Measurements from ENCODE around the gene CREB3. TPM values are rescaled to one million over a fixed set of nuclear protein-coding genes. Genes with fewer than 3 reads are reported as not detected.

Gene CREB3
- total and polyA plus RNA-seq, 2 experiments from 2014 or later = 20.3 to 32.4 TPM

DNA sequence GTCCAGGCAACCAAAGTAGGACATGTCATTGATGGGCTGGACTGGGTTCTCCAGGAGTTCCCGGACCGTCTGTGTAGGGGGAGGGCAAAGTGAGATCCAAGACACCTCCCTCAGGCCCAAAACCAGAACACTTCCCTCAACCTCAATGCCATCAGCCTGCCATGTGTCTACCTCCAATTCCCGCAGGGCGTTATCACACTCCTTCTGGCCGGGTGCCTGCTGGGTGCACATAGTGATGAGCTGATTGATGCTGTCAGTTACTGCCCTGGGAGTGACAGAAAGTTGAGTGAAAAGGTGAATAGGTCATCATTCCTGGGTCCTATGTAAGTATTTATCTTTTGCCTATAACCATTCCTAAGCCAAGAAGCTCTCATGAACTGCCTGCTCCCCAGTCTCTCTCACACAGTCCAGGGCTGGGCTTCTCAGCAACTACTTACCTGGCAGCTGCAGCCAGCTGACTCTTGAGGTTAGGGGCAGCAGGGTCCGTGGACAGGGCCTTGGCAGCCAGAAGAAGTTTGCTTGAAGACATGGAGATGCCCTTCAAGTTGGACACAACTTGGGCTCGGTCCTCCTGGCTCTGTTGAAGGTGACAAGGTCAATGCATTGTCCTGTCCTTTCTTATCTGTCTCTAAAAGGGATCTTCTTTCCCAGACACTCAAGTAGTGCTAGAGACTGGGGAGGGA, 21.5 kb upstream of the CREB3 start:
- ATAC-seq = no peak
- peaks cover 6% of the 10 kb centered on the region for H3K27me3 Mint-ChIP-seq (ENCODE audit: insufficient read depth, low read depth, poor library complexity)

More for the DNA sequence above, 21.5 kb upstream of the CREB3 start:
- Histone ChIP-seq H3K79me2 (replicated peaks; ENCODE audit: insufficient read depth) (no peaks in the 10 kb centered on the region), H3K27ac (ENCODE audit: low read depth) (no peak overlapping the region), H3K4me3 (no peak overlapping the region), H3K4me1 (ENCODE audit: insufficient read depth) (no peaks in the 10 kb centered on the region), H3K27me3 (ENCODE audit: insufficient read depth) (no peaks in the 10 kb centered on the region), H3F3A (replicated peaks; ENCODE audit: low read depth) (0 out of 2 replicates have a peak, but pooled peaks cover 3% of the 10 kb centered on the region), H2AFZ (no peak overlapping the region), H3K4me2 (no peak overlapping the region), H3K9me2 (ENCODE audit: insufficient read depth) (no peaks in the 10 kb centered on the region), H3K36me3 (ENCODE audit: insufficient read depth) (peaks cover 47% of the 10 kb centered on the region), H4K20me1 (replicated peaks; ENCODE audit: insufficient read depth) (peaks cover 6% of the 10 kb centered on the region)
- Mint-ChIP-seq H3K36me3 (ENCODE audit: low read depth) (peaks cover 82% of the 10 kb centered on the region), H3K27ac (no peak overlapping the region), H3K9me3 (no peaks in the 10 kb centered on the region), H3K4me3 (no peak overlapping the region), H3K4me1 (peaks cover 4% of the 10 kb centered on the region; the same call in 2 of the 3 replicates)
- DNase-seq (ENCODE audit: low spot score) = no peak
- TF ChIP-seq STAT1 (IDR thresholded peaks at IDR 0.05; ENCODE audit: unreplicated experiment) (no peak), ZNF331 (CRISPR knock-in tag; IDR thresholded peaks at IDR 0.05; ENCODE audit: low read depth) (no peak), EZH2 (IDR thresholded peaks at IDR 0.05; ENCODE audit: low read depth, unreplicated experiment) (no peak), NANOG (IDR thresholded peaks at IDR 0.05; ENCODE audit: borderline replicate concordance) (no peak), POLR2AphosphoS5 (IDR thresholded peaks at IDR 0.05; ENCODE audit: low read depth) (no peak), JUNB (IDR thresholded peaks at IDR 0.05; ENCODE audit: unreplicated experiment) (no peak), EZH2phosphoT487 (IDR thresholded peaks at IDR 0.05; ENCODE audit: unreplicated experiment) (no peak), ZNF114 (CRISPR knock-in tag; IDR thresholded peaks at IDR 0.05) (no peak), CREB1 (CRISPR knock-in tag; IDR thresholded peaks at IDR 0.05; ENCODE audit: low read depth) (no peak)
- TF ChIP-seq, protein P1, sequence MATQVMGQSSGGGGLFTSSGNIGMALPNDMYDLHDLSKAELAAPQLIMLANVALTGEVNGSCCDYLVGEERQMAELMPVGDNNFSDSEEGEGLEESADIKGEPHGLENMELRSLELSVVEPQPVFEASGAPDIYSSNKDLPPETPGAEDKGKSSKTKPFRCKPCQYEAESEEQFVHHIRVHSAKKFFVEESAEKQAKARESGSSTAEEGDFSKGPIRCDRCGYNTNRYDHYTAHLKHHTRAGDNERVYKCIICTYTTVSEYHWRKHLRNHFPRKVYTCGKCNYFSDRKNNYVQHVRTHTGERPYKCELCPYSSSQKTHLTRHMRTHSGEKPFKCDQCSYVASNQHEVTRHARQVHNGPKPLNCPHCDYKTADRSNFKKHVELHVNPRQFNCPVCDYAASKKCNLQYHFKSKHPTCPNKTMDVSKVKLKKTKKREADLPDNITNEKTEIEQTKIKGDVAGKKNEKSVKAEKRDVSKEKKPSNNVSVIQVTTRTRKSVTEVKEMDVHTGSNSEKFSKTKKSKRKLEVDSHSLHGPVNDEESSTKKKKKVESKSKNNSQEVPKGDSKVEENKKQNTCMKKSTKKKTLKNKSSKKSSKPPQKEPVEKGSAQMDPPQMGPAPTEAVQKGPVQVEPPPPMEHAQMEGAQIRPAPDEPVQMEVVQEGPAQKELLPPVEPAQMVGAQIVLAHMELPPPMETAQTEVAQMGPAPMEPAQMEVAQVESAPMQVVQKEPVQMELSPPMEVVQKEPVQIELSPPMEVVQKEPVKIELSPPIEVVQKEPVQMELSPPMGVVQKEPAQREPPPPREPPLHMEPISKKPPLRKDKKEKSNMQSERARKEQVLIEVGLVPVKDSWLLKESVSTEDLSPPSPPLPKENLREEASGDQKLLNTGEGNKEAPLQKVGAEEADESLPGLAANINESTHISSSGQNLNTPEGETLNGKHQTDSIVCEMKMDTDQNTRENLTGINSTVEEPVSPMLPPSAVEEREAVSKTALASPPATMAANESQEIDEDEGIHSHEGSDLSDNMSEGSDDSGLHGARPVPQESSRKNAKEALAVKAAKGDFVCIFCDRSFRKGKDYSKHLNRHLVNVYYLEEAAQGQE (IDR thresholded peaks at IDR 0.05; ENCODE audit: unreplicated experiment) = no peak
- TF ChIP-seq, protein P2, sequence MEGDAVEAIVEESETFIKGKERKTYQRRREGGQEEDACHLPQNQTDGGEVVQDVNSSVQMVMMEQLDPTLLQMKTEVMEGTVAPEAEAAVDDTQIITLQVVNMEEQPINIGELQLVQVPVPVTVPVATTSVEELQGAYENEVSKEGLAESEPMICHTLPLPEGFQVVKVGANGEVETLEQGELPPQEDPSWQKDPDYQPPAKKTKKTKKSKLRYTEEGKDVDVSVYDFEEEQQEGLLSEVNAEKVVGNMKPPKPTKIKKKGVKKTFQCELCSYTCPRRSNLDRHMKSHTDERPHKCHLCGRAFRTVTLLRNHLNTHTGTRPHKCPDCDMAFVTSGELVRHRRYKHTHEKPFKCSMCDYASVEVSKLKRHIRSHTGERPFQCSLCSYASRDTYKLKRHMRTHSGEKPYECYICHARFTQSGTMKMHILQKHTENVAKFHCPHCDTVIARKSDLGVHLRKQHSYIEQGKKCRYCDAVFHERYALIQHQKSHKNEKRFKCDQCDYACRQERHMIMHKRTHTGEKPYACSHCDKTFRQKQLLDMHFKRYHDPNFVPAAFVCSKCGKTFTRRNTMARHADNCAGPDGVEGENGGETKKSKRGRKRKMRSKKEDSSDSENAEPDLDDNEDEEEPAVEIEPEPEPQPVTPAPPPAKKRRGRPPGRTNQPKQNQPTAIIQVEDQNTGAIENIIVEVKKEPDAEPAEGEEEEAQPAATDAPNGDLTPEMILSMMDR (conservative IDR thresholded peaks at IDR 0.05; ENCODE audit: low read depth in 2 of 2) = no peak
- TF ChIP-seq, protein P3, sequence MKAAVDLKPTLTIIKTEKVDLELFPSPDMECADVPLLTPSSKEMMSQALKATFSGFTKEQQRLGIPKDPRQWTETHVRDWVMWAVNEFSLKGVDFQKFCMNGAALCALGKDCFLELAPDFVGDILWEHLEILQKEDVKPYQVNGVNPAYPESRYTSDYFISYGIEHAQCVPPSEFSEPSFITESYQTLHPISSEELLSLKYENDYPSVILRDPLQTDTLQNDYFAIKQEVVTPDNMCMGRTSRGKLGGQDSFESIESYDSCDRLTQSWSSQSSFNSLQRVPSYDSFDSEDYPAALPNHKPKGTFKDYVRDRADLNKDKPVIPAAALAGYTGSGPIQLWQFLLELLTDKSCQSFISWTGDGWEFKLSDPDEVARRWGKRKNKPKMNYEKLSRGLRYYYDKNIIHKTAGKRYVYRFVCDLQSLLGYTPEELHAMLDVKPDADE (IDR thresholded peaks at IDR 0.05) = no peak
- TF ChIP-seq, protein P4, sequence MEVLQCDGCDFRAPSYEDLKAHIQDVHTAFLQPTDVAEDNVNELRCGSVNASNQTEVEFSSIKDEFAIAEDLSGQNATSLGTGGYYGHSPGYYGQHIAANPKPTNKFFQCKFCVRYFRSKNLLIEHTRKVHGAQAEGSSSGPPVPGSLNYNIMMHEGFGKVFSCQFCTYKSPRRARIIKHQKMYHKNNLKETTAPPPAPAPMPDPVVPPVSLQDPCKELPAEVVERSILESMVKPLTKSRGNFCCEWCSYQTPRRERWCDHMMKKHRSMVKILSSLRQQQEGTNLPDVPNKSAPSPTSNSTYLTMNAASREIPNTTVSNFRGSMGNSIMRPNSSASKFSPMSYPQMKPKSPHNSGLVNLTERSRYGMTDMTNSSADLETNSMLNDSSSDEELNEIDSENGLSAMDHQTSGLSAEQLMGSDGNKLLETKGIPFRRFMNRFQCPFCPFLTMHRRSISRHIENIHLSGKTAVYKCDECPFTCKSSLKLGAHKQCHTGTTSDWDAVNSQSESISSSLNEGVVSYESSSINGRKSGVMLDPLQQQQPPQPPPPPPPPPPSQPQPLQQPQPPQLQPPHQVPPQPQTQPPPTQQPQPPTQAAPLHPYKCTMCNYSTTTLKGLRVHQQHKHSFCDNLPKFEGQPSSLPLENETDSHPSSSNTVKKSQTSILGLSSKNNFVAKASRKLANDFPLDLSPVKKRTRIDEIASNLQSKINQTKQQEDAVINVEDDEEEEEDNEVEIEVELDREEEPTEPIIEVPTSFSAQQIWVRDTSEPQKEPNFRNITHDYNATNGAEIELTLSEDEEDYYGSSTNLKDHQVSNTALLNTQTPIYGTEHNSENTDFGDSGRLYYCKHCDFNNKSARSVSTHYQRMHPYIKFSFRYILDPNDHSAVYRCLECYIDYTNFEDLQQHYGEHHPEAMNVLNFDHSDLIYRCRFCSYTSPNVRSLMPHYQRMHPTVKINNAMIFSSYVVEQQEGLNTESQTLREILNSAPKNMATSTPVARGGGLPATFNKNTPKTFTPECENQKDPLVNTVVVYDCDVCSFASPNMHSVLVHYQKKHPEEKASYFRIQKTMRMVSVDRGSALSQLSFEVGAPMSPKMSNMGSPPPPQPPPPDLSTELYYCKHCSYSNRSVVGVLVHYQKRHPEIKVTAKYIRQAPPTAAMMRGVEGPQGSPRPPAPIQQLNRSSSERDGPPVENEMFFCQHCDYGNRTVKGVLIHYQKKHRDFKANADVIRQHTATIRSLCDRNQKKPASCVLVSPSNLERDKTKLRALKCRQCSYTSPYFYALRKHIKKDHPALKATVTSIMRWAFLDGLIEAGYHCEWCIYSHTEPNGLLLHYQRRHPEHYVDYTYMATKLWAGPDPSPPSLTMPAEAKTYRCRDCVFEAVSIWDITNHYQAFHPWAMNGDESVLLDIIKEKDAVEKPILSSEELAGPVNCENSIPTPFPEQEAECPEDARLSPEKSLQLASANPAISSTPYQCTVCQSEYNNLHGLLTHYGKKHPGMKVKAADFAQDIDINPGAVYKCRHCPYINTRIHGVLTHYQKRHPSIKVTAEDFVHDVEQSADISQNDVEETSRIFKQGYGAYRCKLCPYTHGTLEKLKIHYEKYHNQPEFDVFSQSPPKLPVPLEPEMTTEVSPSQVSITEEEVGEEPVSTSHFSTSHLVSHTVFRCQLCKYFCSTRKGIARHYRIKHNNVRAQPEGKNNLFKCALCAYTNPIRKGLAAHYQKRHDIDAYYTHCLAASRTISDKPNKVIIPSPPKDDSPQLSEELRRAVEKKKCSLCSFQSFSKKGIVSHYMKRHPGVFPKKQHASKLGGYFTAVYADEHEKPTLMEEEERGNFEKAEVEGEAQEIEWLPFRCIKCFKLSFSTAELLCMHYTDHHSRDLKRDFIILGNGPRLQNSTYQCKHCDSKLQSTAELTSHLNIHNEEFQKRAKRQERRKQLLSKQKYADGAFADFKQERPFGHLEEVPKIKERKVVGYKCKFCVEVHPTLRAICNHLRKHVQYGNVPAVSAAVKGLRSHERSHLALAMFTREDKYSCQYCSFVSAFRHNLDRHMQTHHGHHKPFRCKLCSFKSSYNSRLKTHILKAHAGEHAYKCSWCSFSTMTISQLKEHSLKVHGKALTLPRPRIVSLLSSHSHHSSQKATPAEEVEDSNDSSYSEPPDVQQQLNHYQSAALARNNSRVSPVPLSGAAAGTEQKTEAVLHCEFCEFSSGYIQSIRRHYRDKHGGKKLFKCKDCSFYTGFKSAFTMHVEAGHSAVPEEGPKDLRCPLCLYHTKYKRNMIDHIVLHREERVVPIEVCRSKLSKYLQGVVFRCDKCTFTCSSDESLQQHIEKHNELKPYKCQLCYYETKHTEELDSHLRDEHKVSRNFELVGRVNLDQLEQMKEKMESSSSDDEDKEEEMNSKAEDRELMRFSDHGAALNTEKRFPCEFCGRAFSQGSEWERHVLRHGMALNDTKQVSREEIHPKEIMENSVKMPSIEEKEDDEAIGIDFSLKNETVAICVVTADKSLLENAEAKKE (CRISPR knock-in tag; IDR thresholded peaks at IDR 0.05) = no peak
